Brain pericyte (primary cell): ENCODE measurements around the gene LHPP.
"Not testable (repeated sequence)": the region's sequence is repeated elsewhere in the genome, so short reads cannot be mapped to it uniquely, and the experiment has no call there.

Experiments
- DNase-seq: peaks from one replicate; pipeline ENCODE4 v3.0.0-alpha.2; 2012; ENCODE audit warnings: low read depth, low spot score

LHPP gene

GRCh38 chr10:124461642-124462347, at the start of gene LHPP:
Gene LHPP (plus strand): TSS chr10:124461823. CDS start chr10:124461863, 40 bp downstream.
- DNase-seq: peak; percentile 17

- DNase-seq: no peak
Observed at GRCh38 chr10:124414076-124414475, 47.5 kb upstream of the LHPP start.

- DNase-seq: no peak
Observed at GRCh38 chr10:124415210-124415609, 46.4 kb upstream of the LHPP start.

- no peak for DNase-seq
Observed at GRCh38 chr10:124416733-124417132, 44.9 kb upstream of the LHPP start.

- DNase-seq: no peak
Observed at GRCh38 chr10:124417895-124418725, 43.5 kb upstream of the LHPP start.

GRCh38 chr10:124418726-124419501, 42.7 kb upstream of the LHPP start, which contains the start of gene OAT:
Gene OAT (minus strand): TSS chr10:124418923. CDS start chr10:124412171, 6,752 bp downstream.
- peak; percentile 84 for DNase-seq

- no peak for DNase-seq
Observed at GRCh38 chr10:124419635-124420034, 42.0 kb upstream of the LHPP start.

GRCh38 chr10:124420254-124420653, 41.4 kb upstream of the LHPP start:
- DNase-seq: no peak

- DNase-seq: no peak
Observed at GRCh38 chr10:124422742-124423141, 38.9 kb upstream of the LHPP start.

- DNase-seq: no peak
Observed at GRCh38 chr10:124423813-124424212, 37.8 kb upstream of the LHPP start.

- no peak for DNase-seq
Observed at GRCh38 chr10:124425227-124425962, 36.2 kb upstream of the LHPP start.

- no peak for DNase-seq
Observed at GRCh38 chr10:124428207-124428777, 33.3 kb upstream of the LHPP start.

- DNase-seq: no peak
Observed at GRCh38 chr10:124429576-124429975, 32.0 kb upstream of the LHPP start.

- DNase-seq: no peak
Observed at GRCh38 chr10:124430077-124430476, 31.5 kb upstream of the LHPP start.

- no peak for DNase-seq
Observed at GRCh38 chr10:124433461-124433860, 28.2 kb upstream of the LHPP start.

GRCh38 chr10:124435683-124436082, 25.9 kb upstream of the LHPP start:
- not testable (repeated sequence) for DNase-seq

- DNase-seq: no peak
Observed at GRCh38 chr10:124436191-124436638, 25.4 kb upstream of the LHPP start.

GRCh38 chr10:124441694-124442093, 19.9 kb upstream of the LHPP start:
- not testable (repeated sequence) for DNase-seq

GRCh38 chr10:124446830-124447750, 14.5 kb upstream of the LHPP start:
- no peak for DNase-seq
